Duodenal mucosa (tissue), 2 donors: ENCODE data around the gene TIMM13.
"Not testable (repeated sequence)": the region's sequence is repeated elsewhere in the genome, so short reads cannot be mapped to it uniquely, and the experiment has no call there.

Experiments
- H3K27ac ChIP-seq: one replicate; pipeline ENCODE4 v1.7.0; 2013; ENCODE audit warnings: low read depth, low read length
- H3K27me3 ChIP-seq, 2 donors: one replicate each; pipeline ENCODE4 v1.7.0; 2013; ENCODE audit warnings: low read length in 2 of 2, control low read depth in 1 of 2; ENCODE audit not compliant: insufficient read depth in 2 of 2, control insufficient read depth in 1 of 2
- H3K36me3 ChIP-seq, 2 donors: one replicate each; pipeline ENCODE4 v1.7.0; 2013; ENCODE audit warnings: low read length in 2 of 2, control low read depth in 1 of 2; ENCODE audit not compliant: insufficient read depth in 2 of 2, control insufficient read depth in 1 of 2
- H3K4me1 ChIP-seq, 2 donors: one replicate each; pipeline ENCODE4 v1.7.0; 2013; ENCODE audit warnings: low read length in 2 of 2, control low read depth in 1 of 2; ENCODE audit not compliant: insufficient read depth in 2 of 2, control insufficient read depth in 1 of 2
- H3K4me3 ChIP-seq, 2 donors: one replicate each; pipeline ENCODE4 v1.7.0; 2013; ENCODE audit warnings: low read length in 2 of 2, low read depth in 1 of 2
- H3K9ac ChIP-seq, 2 donors: one replicate each; pipeline ENCODE4 v1.7.0; 2013; ENCODE audit warnings: low read length in 2 of 2, low read depth in 1 of 2
- H3K9me3 ChIP-seq, 2 donors: one replicate each; pipeline ENCODE4 v1.7.0; 2013; ENCODE audit warnings: low read length in 2 of 2, control low read depth in 1 of 2; ENCODE audit not compliant: control insufficient read depth in 1 of 2

TIMM13 gene

GRCh38 chr19:2423071-2423914, 4.1 kb downstream of the TIMM13 start:
- Histone ChIP-seq H3K4me1 (peaks cover 7 to 19% of the 10 kb centered on the region in 2 donors), H3K27me3 (no peaks in the 10 kb centered on the region), H3K27ac (no peak overlapping the region), H3K9ac (no peak overlapping the region), H3K4me3 (no peak overlapping the region), H3K9me3 (no peaks in the 10 kb centered on the region), H3K36me3 (peaks cover 0 to 5% of the 10 kb centered on the region in 2 donors)

DNA sequence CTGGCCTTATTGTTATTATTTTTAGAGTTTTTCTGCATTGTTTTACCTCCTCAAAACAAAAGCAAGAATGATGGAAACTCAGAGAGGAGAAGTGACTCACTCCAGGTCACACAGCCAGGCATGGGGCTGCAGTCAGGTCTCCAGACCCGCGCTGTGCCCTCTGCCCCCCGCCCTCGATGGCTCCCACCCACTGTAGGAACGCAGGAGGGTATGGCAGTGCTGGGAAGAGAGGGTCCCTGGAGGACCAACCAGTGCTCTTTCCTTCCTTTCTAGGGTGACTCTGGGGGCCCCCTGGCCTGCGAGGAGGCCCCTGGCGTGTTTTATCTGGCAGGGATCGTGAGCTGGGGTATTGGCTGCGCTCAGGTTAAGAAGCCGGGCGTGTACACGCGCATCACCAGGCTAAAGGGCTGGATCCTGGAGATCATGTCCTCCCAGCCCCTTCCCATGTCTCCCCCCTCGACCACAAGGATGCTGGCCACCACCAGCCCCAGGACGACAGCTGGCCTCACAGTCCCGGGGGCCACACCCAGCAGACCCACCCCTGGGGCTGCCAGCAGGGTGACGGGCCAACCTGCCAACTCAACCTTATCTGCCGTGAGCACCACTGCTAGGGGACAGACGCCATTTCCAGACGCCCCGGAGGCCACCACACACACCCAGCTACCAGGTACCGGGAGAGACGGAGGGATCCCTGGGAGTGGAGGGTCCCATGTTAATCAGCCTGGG, 5.6 kb downstream of the TIMM13 start:
- no peak overlapping the region for H3K9ac ChIP-seq

GRCh38 chr19:2420490-2420889, 6.9 kb downstream of the TIMM13 start:
- H3K4me3 ChIP-seq: no peak overlapping the region
- no peaks in the 10 kb centered on the region for H3K4me1 ChIP-seq
- H3K36me3 ChIP-seq: peaks cover 3 to 5% of the 10 kb centered on the region in 2 donors
- no peak overlapping the region for H3K27ac ChIP-seq
- no peak overlapping the region for H3K9ac ChIP-seq
- H3K27me3 ChIP-seq: no peaks in the 10 kb centered on the region
- H3K9me3 ChIP-seq: no peaks in the 10 kb centered on the region

More for the DNA sequence above, 5.6 kb downstream of the TIMM13 start:
- peaks cover 1 to 5% of the 10 kb centered on the region in 2 donors for H3K36me3 ChIP-seq
- H3K27me3 ChIP-seq: no peaks in the 10 kb centered on the region
- H3K4me1 ChIP-seq: peaks cover 7 to 11% of the 10 kb centered on the region in 2 donors
- H3K27ac ChIP-seq: no peak overlapping the region
- H3K9me3 ChIP-seq: no peaks in the 10 kb centered on the region
- H3K4me3 ChIP-seq: no peak overlapping the region

DNA sequence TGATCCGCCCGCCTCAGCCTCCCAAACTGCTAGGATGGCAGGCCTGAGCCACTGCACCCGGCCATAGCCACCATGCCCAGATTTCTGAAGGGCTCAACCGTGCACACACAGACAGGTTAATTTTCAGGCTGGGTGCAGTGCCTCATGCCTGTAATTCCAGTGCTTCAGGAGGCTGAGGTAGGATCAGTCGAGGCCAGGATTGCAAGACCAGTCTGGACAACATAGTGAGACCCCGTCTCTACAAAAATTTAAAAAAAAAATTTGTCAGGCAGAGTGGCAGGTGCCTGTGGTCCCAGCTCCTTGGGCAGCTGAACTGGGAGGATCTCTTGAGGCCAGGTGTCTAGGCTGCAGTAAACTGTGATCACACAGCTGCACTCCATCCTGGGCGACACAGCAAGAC, 7.6 kb downstream of the TIMM13 start:
- H3K27me3 ChIP-seq: no peaks in the 10 kb centered on the region
- H3K4me1 ChIP-seq: no peaks in the 10 kb centered on the region

GRCh38 chr19:2417881-2418406, 9.4 kb downstream of the TIMM13 start:
- Histone ChIP-seq H3K36me3 (peaks cover 0 to 3% of the 10 kb centered on the region in 2 donors), H3K4me1 (no peaks in the 10 kb centered on the region), H3K4me3 (no peak overlapping the region)

More for the DNA sequence above, 7.6 kb downstream of the TIMM13 start:
- H3K9ac ChIP-seq: no peak overlapping the region
- no peak overlapping the region for H3K4me3 ChIP-seq
- H3K27ac ChIP-seq: no peak overlapping the region
- H3K9me3 ChIP-seq: no peaks in the 10 kb centered on the region
- H3K36me3 ChIP-seq: peaks cover 3 to 5% of the 10 kb centered on the region in 2 donors

GRCh38 chr19:2417436-2417835, 9.9 kb downstream of the TIMM13 start:
- H3K36me3 ChIP-seq, H3K4me1 ChIP-seq, H3K27me3 ChIP-seq, H3K4me3 ChIP-seq, H3K9me3 ChIP-seq, H3K9ac ChIP-seq, H3K27ac ChIP-seq: not testable (repeated sequence)

More at GRCh38 chr19:2417881-2418406, 9.4 kb downstream of the TIMM13 start:
- Histone ChIP-seq H3K27ac (no peak overlapping the region), H3K9me3 (no peaks in the 10 kb centered on the region), H3K9ac (no peak overlapping the region), H3K27me3 (no peaks in the 10 kb centered on the region)

DNA sequence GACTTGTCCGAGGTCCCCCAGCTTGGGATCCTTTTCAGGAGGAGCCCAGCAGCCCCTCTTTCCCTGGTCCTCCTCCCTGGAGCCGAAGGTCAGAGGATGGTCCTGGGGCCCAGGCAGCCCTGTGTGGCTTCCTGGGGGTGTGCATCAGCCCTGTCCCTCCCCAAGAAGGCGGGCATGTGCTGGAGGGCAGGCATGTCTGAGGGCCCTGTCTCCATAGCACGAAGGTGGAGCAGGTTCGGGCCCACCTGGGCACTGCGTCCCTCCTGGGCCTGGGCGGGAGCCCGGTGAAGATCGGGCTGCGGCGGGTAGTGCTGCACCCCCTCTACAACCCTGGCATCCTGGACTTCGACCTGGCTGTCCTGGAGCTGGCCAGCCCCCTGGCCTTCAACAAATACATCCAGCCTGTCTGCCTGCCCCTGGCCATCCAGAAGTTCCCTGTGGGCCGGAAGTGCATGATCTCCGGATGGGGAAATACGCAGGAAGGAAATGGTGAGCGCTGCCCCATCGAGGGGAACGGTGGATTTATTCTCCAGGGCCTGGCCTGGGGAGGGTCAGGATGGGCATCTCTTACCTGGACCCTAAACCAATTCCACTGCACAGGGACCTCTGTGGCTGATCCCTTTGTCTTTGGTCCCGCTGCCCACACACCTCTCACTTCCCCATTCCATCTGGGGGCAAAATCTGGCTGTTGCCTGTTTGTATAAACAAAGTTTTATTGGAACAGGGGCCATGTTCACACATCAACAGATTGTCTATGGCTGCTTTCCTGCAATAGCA, 10.9 kb downstream of the TIMM13 start:
- no peak overlapping the region for H3K27ac ChIP-seq
- H3K36me3 ChIP-seq: peaks cover 0 to 3% of the 10 kb centered on the region in 2 donors
- no peaks in the 10 kb centered on the region for H3K4me1 ChIP-seq
- H3K4me3 ChIP-seq: no peak overlapping the region
- H3K9me3 ChIP-seq: no peaks in the 10 kb centered on the region
- no peak overlapping the region for H3K9ac ChIP-seq
- H3K27me3 ChIP-seq: no peaks in the 10 kb centered on the region

DNA sequence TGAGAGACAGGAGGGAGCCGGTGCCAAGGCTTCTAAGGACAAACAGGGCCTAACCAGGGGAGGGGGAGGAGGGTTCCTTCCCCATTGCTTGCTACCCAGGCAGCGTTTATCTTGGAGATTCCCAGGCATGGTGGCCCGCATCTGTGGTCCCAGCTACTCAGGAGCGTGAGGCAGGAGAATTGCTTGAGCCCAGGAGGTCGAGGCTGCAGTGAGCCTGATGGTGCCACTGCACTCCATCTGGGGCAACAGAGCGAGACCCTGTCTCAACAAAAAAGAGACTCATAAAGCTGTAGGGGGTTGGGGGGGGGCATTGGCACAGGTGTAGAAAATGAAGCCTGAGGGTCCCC, 11.4 kb downstream of the TIMM13 start:
- Histone ChIP-seq H3K4me3 (no peak overlapping the region), H3K4me1 (no peaks in the 10 kb centered on the region), H3K9ac (no peak overlapping the region), H3K36me3 (peaks cover 0 to 3% of the 10 kb centered on the region in 2 donors), H3K27ac (no peak overlapping the region), H3K9me3 (no peaks in the 10 kb centered on the region), H3K27me3 (no peaks in the 10 kb centered on the region)

- Histone ChIP-seq H3K9ac (no peak overlapping the region), H3K9me3 (no peaks in the 10 kb centered on the region), H3K4me1 (no peaks in the 10 kb centered on the region), H3K4me3 (no peak overlapping the region), H3K27ac (no peak overlapping the region), H3K36me3 (peaks cover 0 to 3% of the 10 kb centered on the region in 2 donors), H3K27me3 (no peaks in the 10 kb centered on the region)
These were observed 12.0 kb downstream of the TIMM13 start for GRCh38 chr19:2415281-2415972.
